Spleen (tissue), 11 donors: ENCODE measurements around the gene RAD51. TPM values are rescaled to one million over a fixed set of nuclear protein-coding genes. Genes with fewer than 3 reads are reported as not detected.

Source experiments
- DNase-seq: peaks from one replicate; pipeline ENCODE4 v3.0.0-alpha.2; 2020
- H3K27ac ChIP-seq, 8 donors: fragments of 200-600 bp; sonication (generic) in 7 of 8; 1 replicate in 4 of 8; 2 replicates in 4 of 8; pipeline versions ENCODE4 v1.5.0 to v1.8.0; 2016 to 2021; ENCODE audit warnings: inconsistent platforms in 4 of 8, mild to moderate bottlenecking in 4 of 8, moderate library complexity in 1 of 8
- H3K27me3 ChIP-seq, 7 donors: fragments of 200-600 bp; sonication (generic) in 6 of 7; replicated peaks in 1 of 7; 1 replicate in 4 of 7; 2 replicates in 3 of 7; pipeline versions ENCODE4 v1.5.0 to v1.8.0; 2016 to 2021; ENCODE audit warnings: inconsistent platforms in 3 of 7, mild to moderate bottlenecking in 1 of 7
- H3K36me3 ChIP-seq, 6 donors: fragments of 200-600 bp; sonication (generic) in 5 of 6; 1 replicate in 4 of 6; 2 replicates in 2 of 6; pipeline versions ENCODE4 v1.5.0 to v1.8.0; 2016 to 2021; ENCODE audit warnings: inconsistent platforms in 2 of 6
- H3K4me1 ChIP-seq, 6 donors: fragments of 200-600 bp; sonication (generic) in 5 of 6; 1 replicate in 3 of 6; 2 replicates in 3 of 6; pipeline versions ENCODE4 v1.5.0 to v1.8.0; 2016 to 2021; ENCODE audit warnings: inconsistent platforms in 3 of 6
- H3K4me3 ChIP-seq, 8 donors: fragments of 200-600 bp; sonication (generic) in 7 of 8; 1 replicate in 4 of 8; 2 replicates in 4 of 8; pipeline versions ENCODE4 v1.5.0 to v1.8.0; 2016 to 2021; ENCODE audit warnings: inconsistent platforms in 4 of 8, mild to moderate bottlenecking in 4 of 8, moderate library complexity in 2 of 8
- H3K9me3 ChIP-seq, 8 donors: fragments of 200-600 bp; sonication (generic) in 7 of 8; 1 replicate in 4 of 8; 2 replicates in 4 of 8; pipeline versions ENCODE4 v1.5.0 to v1.8.0; 2016 to 2021; ENCODE audit warnings: inconsistent platforms in 4 of 8
- POLR2A ChIP-seq, 3 donors: fragments of 450-650 bp; IDR thresholded peaks; one replicate each; pipeline ENCODE4 v1.5.1; 2017; ENCODE audit warnings: antibody characterized with exemption in 3 of 3, mild to moderate bottlenecking in 1 of 3
- POLR2AphosphoS5 ChIP-seq, 3 donors: sonication (generic); formaldehyde crosslinking; IDR thresholded peaks; one replicate each; pipeline ENCODE4 v1.5.1; 2017; ENCODE audit warnings: antibody characterized with exemption in 3 of 3
- WGBS, 5 donors: extraction: QIAGEN DNeasy Blood & Tissue Kit in 3 of 5; methylation state at CpG; one replicate each; pipeline versions ENCODE4 v1.1.5 to v1.1.7; 2013 to 2018; 5-methylcytosine and 5-hydroxymethylcytosine counted together
- intact Hi-C: fragments of 100-400 bp; cut with DNase I; formaldehyde crosslinking; loops from one replicate; pipeline ENCODE4 v1.15.0; 2023; ENCODE audit warnings: low total_unique reads
- polyA plus RNA-seq, 3 donors: library from polyadenylated mRNA; stranded (reverse); fragments of 200-250 nt; gene quantifications; one replicate each; pipeline ENCODE4 v1.2.1, GENCODE V29; 2013
- total RNA-seq, 7 donors: library from RNA; depleted of rRNA in 3 of 7; stranded (reverse); fragments of >200 nt in 3 of 7; fragmentation: NEBNext Ultra II Directional in 4 of 7; extraction: Animal tissue kit (Norgen Biotek cat#: 25700) in 4 of 7; gene quantifications; one replicate each; pipeline versions ENCODE4 v1.1.0 to v1.2.1, GENCODE V29; 2016 to 2021
- TF ChIP-seq, protein P1 (sequence below), 11 experiments: fragments of 200-600 bp in 7 of 11; fragments of 450-650 bp in 4 of 11; sonication (generic) in 4 of 11; IDR thresholded peaks in 8 of 11; conservative IDR thresholded peaks in 3 of 11; 1 replicate in 7 of 11; 2 replicates in 4 of 11; pipeline versions ENCODE4 v1.4.0 to v1.8.0; 2016 to 2021; ENCODE audit warnings: antibody characterized with exemption in 11 of 11, inconsistent platforms in 4 of 11, mild to moderate bottlenecking in 1 of 11
- donor health status: healthy with polysubstance abuse.
- donor health status: DM: no; HTN: no; CAD: no; lungs with moderate emphysema.
- donor health status: DM: no; HTN: no; CAD: no.
- donor health status: Bipolar disorder and iron deficiency.
- donor health status: healthy.
- donor health status: DM: no; HTN: no; CAD: no.
- donor health status: DM: yes; HTN: yes; CAD: no.

Gene RAD51
- total and polyA plus RNA-seq, 10 donors, result 0.43 to 5.5 (median 2.5) TPM

DNA sequence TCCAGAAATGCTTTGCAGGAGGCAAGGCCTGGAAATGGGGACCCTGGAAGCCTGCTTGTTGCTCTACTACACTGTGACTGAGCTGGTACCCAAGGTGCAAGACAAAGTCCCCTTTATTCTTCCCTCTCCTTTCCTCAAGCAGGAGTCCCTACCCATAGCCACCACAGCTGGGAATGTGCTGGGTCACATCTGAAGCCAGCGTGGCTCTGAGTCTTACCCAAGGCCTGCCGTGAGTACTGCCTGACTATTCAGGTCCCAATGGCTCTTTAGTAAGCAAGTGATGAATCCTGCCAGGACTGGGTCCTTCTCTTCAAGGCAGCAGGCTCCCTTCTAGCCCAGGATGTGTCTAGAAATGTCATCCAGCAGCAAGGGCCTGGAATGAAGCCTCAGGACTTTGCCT, 9.6 kb upstream of the RAD51 start:
- DNase-seq, result no peak
- TF ChIP-seq POLR2A (IDR thresholded peaks at IDR 0.05) (no peak), POLR2AphosphoS5 (IDR thresholded peaks at IDR 0.05) (no peak)
- TF ChIP-seq, protein P1, sequence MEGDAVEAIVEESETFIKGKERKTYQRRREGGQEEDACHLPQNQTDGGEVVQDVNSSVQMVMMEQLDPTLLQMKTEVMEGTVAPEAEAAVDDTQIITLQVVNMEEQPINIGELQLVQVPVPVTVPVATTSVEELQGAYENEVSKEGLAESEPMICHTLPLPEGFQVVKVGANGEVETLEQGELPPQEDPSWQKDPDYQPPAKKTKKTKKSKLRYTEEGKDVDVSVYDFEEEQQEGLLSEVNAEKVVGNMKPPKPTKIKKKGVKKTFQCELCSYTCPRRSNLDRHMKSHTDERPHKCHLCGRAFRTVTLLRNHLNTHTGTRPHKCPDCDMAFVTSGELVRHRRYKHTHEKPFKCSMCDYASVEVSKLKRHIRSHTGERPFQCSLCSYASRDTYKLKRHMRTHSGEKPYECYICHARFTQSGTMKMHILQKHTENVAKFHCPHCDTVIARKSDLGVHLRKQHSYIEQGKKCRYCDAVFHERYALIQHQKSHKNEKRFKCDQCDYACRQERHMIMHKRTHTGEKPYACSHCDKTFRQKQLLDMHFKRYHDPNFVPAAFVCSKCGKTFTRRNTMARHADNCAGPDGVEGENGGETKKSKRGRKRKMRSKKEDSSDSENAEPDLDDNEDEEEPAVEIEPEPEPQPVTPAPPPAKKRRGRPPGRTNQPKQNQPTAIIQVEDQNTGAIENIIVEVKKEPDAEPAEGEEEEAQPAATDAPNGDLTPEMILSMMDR (IDR thresholded peaks at IDR 0.05 in 8 of 11, conservative IDR thresholded peaks at IDR 0.05 in 3 of 11), result no peak
- no peaks in the 10 kb centered on the region for H3K9me3 ChIP-seq
- no peak overlapping the region for H3K4me3 ChIP-seq
- intact Hi-C loops, result no loop called here
- no peaks in the 10 kb centered on the region for H3K27me3 ChIP-seq
- 88 to 96% (median 95%) methylated on average over 2 of the region's 2 CpGs for WGBS, 5 donors
- peaks cover 0 to 7% (median 0%) of the 10 kb centered on the region in 6 donors for H3K4me1 ChIP-seq
- peaks cover 0 to 4% (median 0%) of the 10 kb centered on the region in 6 donors for H3K36me3 ChIP-seq
- H3K27ac ChIP-seq, result no peak overlapping the region

- TF ChIP-seq POLR2AphosphoS5 (IDR thresholded peaks at IDR 0.05), result no peak
- TF ChIP-seq POLR2A (IDR thresholded peaks at IDR 0.05), result no peak
- TF ChIP-seq, protein P1 (IDR thresholded peaks at IDR 0.05 in 8 of 11, conservative IDR thresholded peaks at IDR 0.05 in 3 of 11), result no peak
- 87 to 95% (median 93%) methylated on average over 9 of the region's 9 CpGs for WGBS, 5 donors
- Histone ChIP-seq H3K36me3 (peaks cover 0 to 18% (median 5%) of the 10 kb centered on the region in 6 donors), H3K4me3 (no peak overlapping the region), H3K27me3 (no peaks in the 10 kb centered on the region), H3K4me1 (peaks cover 8 to 14% (median 11%) of the 10 kb centered on the region in 6 donors), H3K9me3 (no peaks in the 10 kb centered on the region), H3K27ac (no peak overlapping the region)
- no peak for DNase-seq
- intact Hi-C loops, result no loop called here
These were observed 5.8 kb upstream of the RAD51 start for GRCh38 chr15:40688932-40689799.

DNA sequence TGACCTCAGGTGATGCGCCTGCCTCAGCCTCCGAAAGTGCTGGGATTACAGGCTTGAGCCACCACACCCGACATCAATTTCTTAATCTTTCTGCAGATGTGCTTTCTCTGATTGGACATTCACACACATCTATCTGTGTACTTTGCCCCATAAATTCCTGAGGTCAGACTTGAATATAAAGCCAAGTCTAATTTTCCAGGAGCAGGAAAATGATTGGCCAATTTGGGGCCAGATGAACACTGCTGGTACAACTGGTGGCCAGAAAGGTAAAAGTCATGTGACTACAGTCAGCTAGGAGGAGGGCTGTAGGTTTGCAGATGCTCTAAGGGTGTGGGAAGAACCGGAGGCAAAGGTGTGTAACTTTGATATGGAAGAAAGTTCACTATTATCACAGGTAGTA, 3.2 kb upstream of the RAD51 start:
- DNase-seq, result no peak
- Histone ChIP-seq H3K4me1 (peaks cover 15 to 34% (median 24%) of the 10 kb centered on the region in 6 donors), H3K27ac (no peak overlapping the region), H3K36me3 (peaks cover 0 to 18% (median 5%) of the 10 kb centered on the region in 6 donors), H3K9me3 (no peaks in the 10 kb centered on the region), H3K4me3 (no peak overlapping the region), H3K27me3 (no peaks in the 10 kb centered on the region)
- intact Hi-C loops, result no loop called here
- no peak for TF ChIP-seq POLR2AphosphoS5 (IDR thresholded peaks at IDR 0.05)
- no peak for TF ChIP-seq POLR2A (IDR thresholded peaks at IDR 0.05)
- TF ChIP-seq, protein P1 (IDR thresholded peaks at IDR 0.05 in 8 of 11, conservative IDR thresholded peaks at IDR 0.05 in 3 of 11), result no peak
- 87 to 98% (median 94%) methylated on average over 4 of the region's 4 CpGs for whole genome bisulfite sequencing, 5 donors
